ENCODE measurements around the gene CEP152.

The CEP152 gene

GRCh38 chr15:48708641-48709040, 102.2 kb downstream of the CEP152 start:
- in situ Hi-C loops (cut with MboI; ENCODE audit: low sequenced_read_pairs), result no loop called here

GRCh38 chr15:48705381-48705780, 105.5 kb downstream of the CEP152 start:
- in situ Hi-C loops (cut with MboI; ENCODE audit: low sequenced_read_pairs), result no loop called here

GRCh38 chr15:48703544-48703943, 107.3 kb downstream of the CEP152 start:
- in situ Hi-C loops (cut with MboI; ENCODE audit: low sequenced_read_pairs), result no loop called here

GRCh38 chr15:48702569-48703236, 108.2 kb downstream of the CEP152 start:
- in situ Hi-C loops (cut with MboI; ENCODE audit: low sequenced_read_pairs), result no loop called here

GRCh38 chr15:48696627-48697312, 114.1 kb downstream of the CEP152 start:
- in situ Hi-C loops (cut with MboI; ENCODE audit: low sequenced_read_pairs), result no loop called here

- in situ Hi-C loops (cut with MboI; ENCODE audit: low sequenced_read_pairs), result no loop called here
Observed at GRCh38 chr15:48695827-48696573, 114.9 kb downstream of the CEP152 start.

- in situ Hi-C loops (cut with MboI; ENCODE audit: low sequenced_read_pairs), result no loop called here
Observed at GRCh38 chr15:48695088-48695826, 115.6 kb downstream of the CEP152 start.

- in situ Hi-C loops (cut with MboI; ENCODE audit: low sequenced_read_pairs), result no loop called here
Observed at GRCh38 chr15:48693484-48693883, 117.4 kb downstream of the CEP152 start.

GRCh38 chr15:48688493-48688892, 122.4 kb downstream of the CEP152 start:
- in situ Hi-C loops (cut with MboI; ENCODE audit: low sequenced_read_pairs), result no loop called here
